IMR-90 (cell line): Measurements from ENCODE around the gene PHF21B.

Source experiments
- CTCF ChIP-seq: conservative IDR thresholded peaks from 2 replicates; pipeline ENCODE4 v1.5.1; 2012; ENCODE audit warnings: mild to moderate bottlenecking, low read depth, low read length, improper control_type of control experiment
- FOS ChIP-seq: fragments of 150-350 bp; IDR thresholded peaks from 2 replicates; pipeline ENCODE4 v1.6.1; 2016; ENCODE audit warnings: low read depth, low read length
- POLR2A ChIP-seq: IDR thresholded peaks from 2 replicates; pipeline ENCODE4 v1.6.1; 2012; ENCODE audit warnings: mild to moderate bottlenecking, low read depth, low read length
- RFX5 ChIP-seq: IDR thresholded peaks from 2 replicates; pipeline ENCODE4 v1.8.0; 2012; ENCODE audit warnings: low read depth, mild to moderate bottlenecking, low read length, moderate library complexity

GRCh38 chr22:44955102-44955501 is 54.7 kb downstream of the PHF21B start:
- TF ChIP-seq POLR2A = no peak
- no peak for TF ChIP-seq CTCF
- TF ChIP-seq RFX5 = no peak
- no peak for TF ChIP-seq FOS
